HL-60 (cell line): ENCODE results near the gene SUPV3L1.

Source experiments
- DNase-seq, 2 experiments: peaks; one replicate each; pipeline ENCODE4 v3.0.0-alpha.2; 2010 to 2020; ENCODE audit warnings: low read depth in 1 of 2, low spot score in 1 of 2
- H3K27ac ChIP-seq: fragments of 250-450 bp; sonication (Bioruptor Pico); replicated peaks from 2 replicates; pipeline ENCODE4 v1.5.1; 2020; ENCODE audit warnings: mild to moderate bottlenecking, moderate library complexity
- H3K27me3 ChIP-seq: fragments of 250-450 bp; sonication (Bioruptor Pico); 2 replicates; pipeline ENCODE4 v1.5.1; 2021; ENCODE audit warnings: mild to moderate bottlenecking, moderate library complexity; ENCODE audit not compliant: insufficient read depth, poor library complexity, severe bottlenecking
- H3K4me3 ChIP-seq: replicated peaks from 2 replicates; pipeline ENCODE4 v1.5.1; 2011; ENCODE audit warnings: mild to moderate bottlenecking, control low read depth, low read length; ENCODE audit not compliant: insufficient read depth
- CTCF ChIP-seq: IDR thresholded peaks from one replicate; pipeline ENCODE4 v1.5.1; 2011; ENCODE audit warnings: low read length, control low read depth, inconsistent platforms; ENCODE audit not compliant: insufficient read depth
- GABPA ChIP-seq: IDR thresholded peaks from 2 replicates; pipeline ENCODE4 v1.6.1; 2012; ENCODE audit warnings: low read depth
- POLR2AphosphoS5 ChIP-seq: IDR thresholded peaks from 2 replicates; pipeline ENCODE4 v1.6.1; 2012; ENCODE audit warnings: low read depth
- REST ChIP-seq: IDR thresholded peaks from 2 replicates; pipeline ENCODE4 v1.6.1; 2012; ENCODE audit warnings: low read depth; ENCODE audit not compliant: insufficient replicate concordance
- SPI1 ChIP-seq: IDR thresholded peaks from 2 replicates; pipeline ENCODE4 v1.6.1; 2012; ENCODE audit warnings: low read depth, mild to moderate bottlenecking, borderline replicate concordance

The SUPV3L1 gene

GRCh38 chr10:69220507-69220906, 40.5 kb downstream of the SUPV3L1 start:
- Histone ChIP-seq H3K4me3 (no peak overlapping the region), H3K27me3 (no peaks in the 10 kb centered on the region), H3K27ac (no peak overlapping the region)
- TF ChIP-seq SPI1 (no peak), POLR2AphosphoS5 (no peak), CTCF (no peak), GABPA (no peak), REST (no peak)
- no peak for DNase-seq

GRCh38 chr10:69222157-69223027, 42.4 kb downstream of the SUPV3L1 start:
- DNase-seq, result peak; percentile 66 to 80
- peak overlapping the region; percentile 54 for H3K27ac ChIP-seq
- H3K27me3 ChIP-seq, result no peaks in the 10 kb centered on the region
- TF ChIP-seq POLR2AphosphoS5, result peak; percentile 70
- peak; percentile 66 for TF ChIP-seq CTCF
- no peak for TF ChIP-seq GABPA
- TF ChIP-seq REST, result no peak
- H3K4me3 ChIP-seq, result no peak overlapping the region

GRCh38 chr10:69223028-69223342, 43.0 kb downstream of the SUPV3L1 start:
- DNase-seq, result no peak
- no peaks in the 10 kb centered on the region for H3K27me3 ChIP-seq
- no peak for TF ChIP-seq POLR2AphosphoS5
- no peak for TF ChIP-seq CTCF
- TF ChIP-seq REST, result no peak
- TF ChIP-seq SPI1, result no peak
- no peak for TF ChIP-seq GABPA
- H3K27ac ChIP-seq, result peak overlapping the region; percentile 54
- H3K4me3 ChIP-seq, result no peak overlapping the region
